HCT116 (cell line): Measurements from ENCODE around the gene NUFIP2.

Source experiments
- POLR2A ChIP-seq: IDR thresholded peaks from 2 replicates; pipeline ENCODE4 v1.7.0; 2011; ENCODE audit warnings: borderline replicate concordance; ENCODE audit not compliant: insufficient read depth, insufficient read length; ENCODE audit errors: extremely low read depth
- POLR2AphosphoS5 ChIP-seq: IDR thresholded peaks from 2 replicates; pipeline ENCODE4 v1.6.1; 2011; ENCODE audit warnings: mild to moderate bottlenecking, low read depth, low read length, moderate library complexity
- RAD21 ChIP-seq: IDR thresholded peaks from 2 replicates; pipeline ENCODE4 v1.6.1; 2012; ENCODE audit warnings: low read depth, mild to moderate bottlenecking
- SP1 ChIP-seq: IDR thresholded peaks from 2 replicates; pipeline ENCODE4 v1.6.1; 2012; ENCODE audit warnings: low read depth
- TF ChIP-seq, protein P1 (sequence below), 3 experiments: fragments of 200-600 bp in 1 of 3; sonication (generic) in 1 of 3; IDR thresholded peaks in 2 of 3; conservative IDR thresholded peaks in 1 of 3; 2 replicates each; pipeline ENCODE4 v1.5.1; 2012 to 2017; ENCODE audit warnings: low read depth in 2 of 3, low read length in 2 of 3, antibody characterized with exemption in 1 of 3, borderline replicate concordance in 1 of 3, control low read depth in 1 of 3, mild to moderate bottlenecking in 1 of 3, mixed read lengths in 1 of 3, mixed run types in 1 of 3, moderate library complexity in 1 of 3; ENCODE audit not compliant: insufficient read depth in 1 of 3
- TF ChIP-seq, protein P2 (sequence below): IDR thresholded peaks from 2 replicates; pipeline ENCODE4 v1.6.1; 2012
- TF ChIP-seq, protein P3 (sequence below): IDR thresholded peaks from 2 replicates; pipeline ENCODE4 v1.6.1; 2012

DNA sequence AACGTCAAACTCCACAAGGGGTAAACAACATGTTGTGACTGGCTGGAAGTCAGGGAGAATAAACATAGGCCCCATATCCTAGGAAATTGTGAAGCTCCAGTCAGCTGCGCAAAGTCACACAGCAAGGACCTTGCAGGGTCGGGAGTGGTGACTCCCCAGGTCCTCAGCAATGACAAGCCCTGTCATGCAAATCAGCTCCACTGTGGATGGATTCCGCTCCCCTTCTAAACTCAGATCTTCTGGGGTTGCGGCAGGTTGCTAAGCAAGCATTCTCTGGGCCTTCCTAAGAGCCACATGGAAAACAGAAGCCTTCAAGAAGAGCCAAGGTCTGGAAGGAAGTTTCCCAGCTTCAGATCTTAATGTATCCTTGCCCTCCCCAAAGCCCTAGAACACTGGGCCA, 84.9 kb downstream of the NUFIP2 start:
- no peak for TF ChIP-seq POLR2A
- TF ChIP-seq, protein P1, sequence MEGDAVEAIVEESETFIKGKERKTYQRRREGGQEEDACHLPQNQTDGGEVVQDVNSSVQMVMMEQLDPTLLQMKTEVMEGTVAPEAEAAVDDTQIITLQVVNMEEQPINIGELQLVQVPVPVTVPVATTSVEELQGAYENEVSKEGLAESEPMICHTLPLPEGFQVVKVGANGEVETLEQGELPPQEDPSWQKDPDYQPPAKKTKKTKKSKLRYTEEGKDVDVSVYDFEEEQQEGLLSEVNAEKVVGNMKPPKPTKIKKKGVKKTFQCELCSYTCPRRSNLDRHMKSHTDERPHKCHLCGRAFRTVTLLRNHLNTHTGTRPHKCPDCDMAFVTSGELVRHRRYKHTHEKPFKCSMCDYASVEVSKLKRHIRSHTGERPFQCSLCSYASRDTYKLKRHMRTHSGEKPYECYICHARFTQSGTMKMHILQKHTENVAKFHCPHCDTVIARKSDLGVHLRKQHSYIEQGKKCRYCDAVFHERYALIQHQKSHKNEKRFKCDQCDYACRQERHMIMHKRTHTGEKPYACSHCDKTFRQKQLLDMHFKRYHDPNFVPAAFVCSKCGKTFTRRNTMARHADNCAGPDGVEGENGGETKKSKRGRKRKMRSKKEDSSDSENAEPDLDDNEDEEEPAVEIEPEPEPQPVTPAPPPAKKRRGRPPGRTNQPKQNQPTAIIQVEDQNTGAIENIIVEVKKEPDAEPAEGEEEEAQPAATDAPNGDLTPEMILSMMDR (IDR thresholded peaks at IDR 0.05 in 2 of 3, conservative IDR thresholded peaks at IDR 0.05 in 1 of 3; ENCODE audit: borderline replicate concordance in 1 of 3, insufficient read depth in 1 of 3, low read depth in 2 of 3, low read length in 2 of 3): no peak
- TF ChIP-seq POLR2AphosphoS5: no peak
- TF ChIP-seq, protein P2, sequence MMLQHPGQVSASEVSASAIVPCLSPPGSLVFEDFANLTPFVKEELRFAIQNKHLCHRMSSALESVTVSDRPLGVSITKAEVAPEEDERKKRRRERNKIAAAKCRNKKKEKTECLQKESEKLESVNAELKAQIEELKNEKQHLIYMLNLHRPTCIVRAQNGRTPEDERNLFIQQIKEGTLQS: no peak
- TF ChIP-seq, protein P3, sequence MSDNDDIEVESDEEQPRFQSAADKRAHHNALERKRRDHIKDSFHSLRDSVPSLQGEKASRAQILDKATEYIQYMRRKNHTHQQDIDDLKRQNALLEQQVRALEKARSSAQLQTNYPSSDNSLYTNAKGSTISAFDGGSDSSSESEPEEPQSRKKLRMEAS: no peak
- TF ChIP-seq SP1: no peak
- no peak for TF ChIP-seq RAD21
